HG03457 (cell line): ENCODE results near the gene PTCH1.

Experiments used
- ATAC-seq: cut with Tn5 transposase; IDR thresholded peaks from one replicate; pipeline ENCODE4 v1.9.1; 2021; ENCODE audit warnings: moderate number of reproducible peaks; ENCODE audit not compliant: unreplicated experiment

PTCH1 gene

GRCh38 chr9:95441081-95441480, 75.7 kb downstream of the PTCH1 start:
- no peak for ATAC-seq

- ATAC-seq, result no peak
Observed at GRCh38 chr9:95440447-95440846, 76.3 kb downstream of the PTCH1 start.

- ATAC-seq, result no peak
Observed at GRCh38 chr9:95438561-95439357, 78.0 kb downstream of the PTCH1 start.

- ATAC-seq, result no peak
Observed at GRCh38 chr9:95437559-95437958, 79.2 kb downstream of the PTCH1 start.

GRCh38 chr9:95436416-95436815, 80.4 kb downstream of the PTCH1 start:
- ATAC-seq, result no peak

GRCh38 chr9:95435074-95435728, 81.6 kb downstream of the PTCH1 start:
- no peak for ATAC-seq

- ATAC-seq, result no peak
Observed at GRCh38 chr9:95434116-95435073, 82.4 kb downstream of the PTCH1 start.

- no peak for ATAC-seq
Observed at GRCh38 chr9:95433096-95433819, 83.5 kb downstream of the PTCH1 start.

- no peak for ATAC-seq
Observed at GRCh38 chr9:95431286-95431685, 85.5 kb downstream of the PTCH1 start.

- no peak for ATAC-seq
Observed at GRCh38 chr9:95429948-95430620, 86.7 kb downstream of the PTCH1 start.

- no peak for ATAC-seq
Observed at GRCh38 chr9:95429096-95429495, 87.7 kb downstream of the PTCH1 start.

GRCh38 chr9:95425910-95426551, 90.7 kb downstream of the PTCH1 start:
- ATAC-seq, result no peak

GRCh38 chr9:95422650-95423049, 94.1 kb downstream of the PTCH1 start:
- ATAC-seq, result no peak

- ATAC-seq, result no peak
Observed at GRCh38 chr9:95420518-95420917, 96.3 kb downstream of the PTCH1 start.

- ATAC-seq, result no peak
Observed at GRCh38 chr9:95419444-95419843, 97.3 kb downstream of the PTCH1 start.

- ATAC-seq, result no peak
Observed at GRCh38 chr9:95415158-95415557, 101.6 kb downstream of the PTCH1 start.

- ATAC-seq, result no peak
Observed at GRCh38 chr9:95413793-95414192, 103.0 kb downstream of the PTCH1 start.

- no peak for ATAC-seq
Observed at GRCh38 chr9:95411054-95411892, 105.5 kb downstream of the PTCH1 start.
